Nucleus accumbens (tissue), 56 donors: Measurements from ENCODE around the gene AIMP2.
"Not testable (repeated sequence)": the region's sequence is repeated elsewhere in the genome, so short reads cannot be mapped to it uniquely, and the experiment has no call there.

Experiments
- DNase-seq, 56 donors: peaks; one replicate each; lab custom pipeline; 2025; lab: John Stamatoyannopoulos, UW

AIMP2 gene

GRCh38 chr7:6023974-6024435 lies 14.9 kb downstream of the AIMP2 start:
- DNase-seq, result no peak

DNA sequence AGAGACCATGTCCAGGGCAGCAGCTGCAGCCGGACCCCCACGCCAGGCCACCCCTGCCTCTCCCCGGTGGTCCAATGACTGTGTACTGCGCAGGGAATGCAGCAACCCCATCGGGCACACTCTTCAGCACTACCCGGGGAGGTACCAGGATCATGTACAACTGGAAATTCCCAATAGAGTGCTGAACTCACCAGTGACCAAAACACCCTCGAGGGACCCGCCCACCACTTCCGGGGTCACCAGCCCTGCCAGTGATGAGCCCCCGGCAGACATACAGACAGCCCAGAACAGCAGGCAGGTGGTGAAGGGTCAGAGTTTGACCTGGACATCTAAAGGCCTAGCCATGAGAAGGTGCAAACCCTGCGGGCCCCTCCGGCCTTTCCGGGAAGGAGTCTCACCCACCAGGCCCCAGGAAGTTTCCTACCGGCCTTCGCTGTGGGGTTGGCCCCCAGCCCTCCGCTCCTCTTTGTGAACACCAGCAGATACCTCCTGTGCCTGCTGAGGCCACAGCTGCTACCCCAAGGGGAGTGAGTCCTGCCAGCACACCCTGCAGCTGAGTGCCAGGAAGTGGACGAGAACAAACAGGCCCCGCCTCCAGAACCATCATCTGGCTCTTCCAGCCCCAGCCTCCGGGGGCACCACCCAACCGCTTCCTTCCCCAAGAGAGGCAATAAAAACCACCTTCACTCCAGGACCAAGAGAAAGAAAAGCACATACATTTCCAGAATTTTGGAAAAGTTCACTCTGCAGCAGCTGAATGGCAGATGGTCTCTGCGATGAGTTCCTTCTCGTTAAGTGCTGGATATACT lies 17.1 kb downstream of the AIMP2 start:
- peak in 9 of 56 donors; percentile 1 to 31 (median 9) for DNase-seq

GRCh38 chr7:6026820-6027311 lies 17.8 kb downstream of the AIMP2 start:
- DNase-seq, result no peak

DNA sequence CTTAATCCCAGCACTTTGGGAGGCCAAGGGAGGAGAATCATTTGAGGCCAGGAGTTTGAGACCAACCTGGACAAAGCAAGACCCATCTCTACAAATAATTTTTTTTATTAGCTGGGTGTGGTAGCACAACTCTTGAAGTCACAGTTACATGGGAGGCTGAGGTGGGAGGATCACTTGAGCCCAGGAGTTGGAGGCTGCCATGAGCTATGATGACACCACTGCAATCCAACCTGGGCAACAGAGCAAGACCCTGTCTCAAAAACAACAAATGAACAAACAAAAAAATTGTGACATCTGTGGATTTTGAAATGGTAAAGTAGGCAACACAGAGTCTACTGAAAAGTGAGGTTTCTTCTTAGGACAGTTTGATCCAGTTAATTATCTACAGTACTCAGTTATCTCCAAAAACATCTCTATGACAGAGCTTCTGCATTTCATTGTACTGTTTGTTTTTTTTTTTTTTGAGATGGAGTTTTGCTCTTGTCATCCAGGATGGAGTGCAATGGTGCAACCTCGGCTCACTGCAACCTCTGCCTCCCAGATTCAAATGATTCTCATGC lies 18.8 kb downstream of the AIMP2 start:
- DNase-seq, result no peak

GRCh38 chr7:6028563-6028962 lies 19.5 kb downstream of the AIMP2 start:
- no peak for DNase-seq

- no peak for DNase-seq
These were observed 21.9 kb downstream of the AIMP2 start, which contains the start of gene ANKRD61 for GRCh38 chr7:6030988-6031387. Gene ANKRD61, plus strand, starts transcription at chr7:6031376. Its CDS starts 0 bp downstream, at chr7:6031376.

GRCh38 chr7:6031567-6031966 lies 22.5 kb downstream of the AIMP2 start:
- no peak for DNase-seq

- DNase-seq, result no peak
These were observed 23.1 kb downstream of the AIMP2 start for GRCh38 chr7:6032167-6032566.

GRCh38 chr7:6032641-6033040 lies 23.6 kb downstream of the AIMP2 start:
- no peak for DNase-seq

GRCh38 chr7:6035165-6035564 lies 26.1 kb downstream of the AIMP2 start:
- no peak for DNase-seq

DNA sequence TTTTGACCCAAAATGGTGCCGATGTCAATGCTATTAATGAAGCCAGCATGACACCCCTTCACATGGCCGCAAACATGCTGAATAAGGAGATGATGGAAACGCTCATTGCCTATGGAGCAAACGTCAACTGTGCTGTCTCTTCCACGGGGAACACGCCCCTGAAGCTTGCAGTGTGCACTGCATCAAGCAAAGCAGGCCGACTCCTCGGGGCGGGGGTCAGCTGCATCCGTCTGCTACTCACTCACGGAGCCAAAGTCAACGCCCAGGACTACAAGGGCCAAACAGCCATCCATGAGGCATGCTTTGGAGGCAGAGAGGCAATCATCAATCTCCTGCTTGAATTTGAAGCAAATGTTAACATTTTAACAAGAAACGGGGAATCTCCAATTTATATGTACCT lies 26.6 kb downstream of the AIMP2 start:
- DNase-seq, result no peak

- no peak for DNase-seq
These were observed 40.7 kb downstream of the AIMP2 start for GRCh38 chr7:6049780-6050179.

GRCh38 chr7:6051185-6051584 lies 42.1 kb downstream of the AIMP2 start:
- DNase-seq, result not testable (repeated sequence)

DNA sequence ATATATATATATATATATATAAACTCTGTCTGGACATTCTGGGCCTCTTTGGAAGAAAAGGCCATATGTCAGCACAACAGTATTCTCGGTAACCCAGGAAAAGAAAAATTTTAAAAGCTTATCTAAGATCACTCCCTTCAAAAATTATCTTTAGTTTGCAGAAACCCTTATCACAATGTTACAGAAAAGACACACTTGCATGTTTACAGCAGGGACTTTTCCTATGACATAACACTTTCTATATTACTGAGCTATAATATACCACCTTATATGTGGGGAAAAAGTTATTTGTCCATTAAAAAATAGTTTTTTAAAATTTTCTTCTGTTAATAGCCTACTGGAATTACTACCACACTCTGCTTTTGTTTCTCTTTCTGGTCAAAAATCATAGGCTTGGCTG lies 47.5 kb downstream of the AIMP2 start:
- no peak for DNase-seq

DNA sequence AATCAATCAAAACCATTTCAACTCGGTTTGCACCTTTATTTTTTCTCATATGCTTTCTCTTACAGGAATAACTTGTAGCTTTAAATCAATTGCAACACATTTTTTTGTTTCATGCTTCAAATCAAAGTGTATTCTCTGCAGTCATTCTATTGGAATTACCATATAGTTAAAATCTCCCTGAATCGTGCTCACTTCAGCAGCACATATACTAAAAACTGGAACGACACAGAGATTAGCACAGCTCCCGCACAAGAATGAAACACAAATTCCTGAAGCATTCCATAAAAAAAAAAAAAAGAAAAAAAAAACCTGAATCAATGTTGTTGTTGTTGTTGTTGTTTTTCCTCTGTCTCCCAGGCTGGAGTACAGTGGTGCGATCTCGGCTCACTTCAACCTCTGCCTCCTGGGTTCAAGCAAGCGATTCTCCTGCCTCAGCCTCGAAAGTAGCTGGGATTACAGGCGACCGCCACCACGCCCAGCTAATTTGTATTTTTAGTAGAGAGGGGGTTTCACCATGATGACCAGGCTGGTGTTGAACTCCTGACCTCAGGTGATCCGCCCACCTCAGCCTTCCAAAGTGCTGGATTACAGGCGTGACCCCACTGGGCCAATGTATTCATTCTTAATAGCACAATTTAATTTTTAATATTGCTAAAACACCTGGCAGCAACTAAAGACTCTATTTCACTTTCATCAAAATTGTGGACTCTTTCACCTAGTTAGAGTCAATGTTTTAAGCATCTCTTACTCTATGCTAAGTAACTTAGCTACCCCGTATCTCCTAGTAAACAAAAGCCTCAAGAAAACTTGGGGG lies 48.5 kb downstream of the AIMP2 start:
- no peak for DNase-seq

DNA sequence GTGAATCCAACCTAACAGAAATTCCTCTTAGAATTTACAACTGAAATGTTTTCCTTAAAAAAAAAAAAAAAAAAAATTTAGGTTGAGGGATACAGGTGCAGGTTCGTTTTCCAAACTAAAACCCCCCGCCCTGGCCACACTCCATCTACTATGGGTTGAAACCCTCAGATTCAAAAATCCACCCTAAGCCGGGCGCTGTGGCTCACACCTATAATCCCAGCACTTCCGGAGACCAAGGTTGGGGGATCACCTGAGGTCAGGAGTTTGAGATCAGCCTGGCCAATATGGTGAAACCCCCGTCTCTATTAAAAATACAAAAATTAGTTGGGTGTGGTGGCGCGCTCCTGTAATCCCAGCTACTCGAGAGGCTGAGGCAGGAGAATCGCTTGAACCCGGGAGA lies 50.9 kb downstream of the AIMP2 start:
- not testable (repeated sequence) for DNase-seq

DNA sequence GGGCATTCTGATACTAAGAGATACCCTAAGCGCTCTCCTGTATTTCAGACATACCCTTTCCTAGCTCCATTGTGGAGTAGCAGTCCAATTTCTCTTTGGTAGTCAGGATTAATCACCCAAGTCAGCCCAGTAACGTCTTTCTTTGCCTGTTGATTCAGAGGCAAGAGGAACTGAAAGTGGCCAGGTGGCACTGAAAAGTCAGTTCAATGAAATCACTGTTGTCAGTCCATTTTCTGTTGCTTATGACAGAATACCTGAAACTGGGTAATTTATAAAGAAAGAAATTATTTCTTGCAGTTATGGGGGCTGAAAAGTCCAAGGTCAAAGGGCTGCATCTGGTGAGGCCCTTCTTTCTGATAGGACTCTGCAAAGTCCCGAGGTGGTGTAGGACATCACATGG lies 62.3 kb downstream of the AIMP2 start:
- DNase-seq, result no peak
